ENCODE results near the gene ERC2. TPM values are rescaled to one million over a fixed set of nuclear protein-coding genes. Genes with fewer than 3 reads are reported as not detected.

ERC2 gene
- polyA plus RNA-seq, 3 donors, result not detected

DNA sequence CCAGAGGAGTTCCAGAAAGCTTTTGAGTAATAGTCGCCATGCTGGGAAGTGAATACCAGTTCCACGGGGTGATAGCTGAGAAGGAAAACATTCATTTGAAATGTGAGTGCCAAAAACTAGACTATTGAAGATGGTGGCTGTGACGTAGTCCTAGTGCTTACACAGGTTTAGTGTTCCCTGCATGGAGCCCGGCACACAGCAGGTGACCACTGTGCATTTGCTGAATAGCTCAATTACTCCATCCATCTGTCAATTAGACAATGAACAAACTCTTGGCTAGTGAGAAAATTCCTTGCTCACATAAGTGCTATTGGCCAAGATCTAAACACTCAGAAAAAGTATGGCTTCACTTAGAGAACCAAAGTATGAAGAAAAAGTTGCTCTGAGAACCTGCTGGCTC lies 533.0 kb downstream of the ERC2 start:
- Histone ChIP-seq H3K4me3 (replicated peaks in 1 of 3; ENCODE audit: low read depth in 2 of 3, low read length in 3 of 3) (no peak overlapping the region), H3K4me2 (replicated peaks; ENCODE audit: extremely low read depth, low read length, poor library complexity, severe bottlenecking) (no peak overlapping the region), H3K27me3 (ENCODE audit: control insufficient read depth in 2 of 2, insufficient read depth in 2 of 2, low read length in 2 of 2) (no peaks in the 10 kb centered on the region), H3K9ac (ENCODE audit: insufficient read depth, low read length, poor library complexity, severe bottlenecking) (no peak overlapping the region), H2AFZ (ENCODE audit: insufficient read depth, low read depth, low read length, poor library complexity, severe bottlenecking) (no peak overlapping the region), H3K79me2 (ENCODE audit: insufficient read depth, low read length) (no peaks in the 10 kb centered on the region), H3K9me3 (replicated peaks in 1 of 2; ENCODE audit: control insufficient read depth in 1 of 2, insufficient read depth in 1 of 2, low read length in 2 of 2) (peaks cover 0 to 2% of the 10 kb centered on the region in 2 donors), H3K4me1 (ENCODE audit: control insufficient read depth in 1 of 2, insufficient read depth in 2 of 2, low read length in 2 of 2) (no peaks in the 10 kb centered on the region), H3K36me3 (replicated peaks in 1 of 2; ENCODE audit: control insufficient read depth in 1 of 2, insufficient read depth in 2 of 2, low read length in 2 of 2) (no peaks in the 10 kb centered on the region), H4K20me1 (ENCODE audit: insufficient read depth, low read length) (no peaks in the 10 kb centered on the region), H3K27ac (ENCODE audit: low read depth in 1 of 2, low read length in 2 of 2) (no peak overlapping the region)
- intact Hi-C loops (cut with micrococcal nuclease), result no loop called here
- no peaks in the 10 kb centered on the region for H3K36me3 Mint-ChIP-seq
- H3K27ac Mint-ChIP-seq, result no peak overlapping the region
- no peak overlapping the region for H3K4me3 Mint-ChIP-seq
- peaks cover 0 to 3% (median 0%) of the 10 kb centered on the region in 7 donors for H3K9me3 Mint-ChIP-seq
- 86% methylated on average over 2 of the region's 4 CpGs for WGBS (ENCODE audit: insufficient coverage)
- peaks cover 0 to 3% (median 0%) of the 10 kb centered on the region in 3 donors for H3K27me3 Mint-ChIP-seq (ENCODE audit: low read depth in 3 of 3)
- TF ChIP-seq, protein P1, sequence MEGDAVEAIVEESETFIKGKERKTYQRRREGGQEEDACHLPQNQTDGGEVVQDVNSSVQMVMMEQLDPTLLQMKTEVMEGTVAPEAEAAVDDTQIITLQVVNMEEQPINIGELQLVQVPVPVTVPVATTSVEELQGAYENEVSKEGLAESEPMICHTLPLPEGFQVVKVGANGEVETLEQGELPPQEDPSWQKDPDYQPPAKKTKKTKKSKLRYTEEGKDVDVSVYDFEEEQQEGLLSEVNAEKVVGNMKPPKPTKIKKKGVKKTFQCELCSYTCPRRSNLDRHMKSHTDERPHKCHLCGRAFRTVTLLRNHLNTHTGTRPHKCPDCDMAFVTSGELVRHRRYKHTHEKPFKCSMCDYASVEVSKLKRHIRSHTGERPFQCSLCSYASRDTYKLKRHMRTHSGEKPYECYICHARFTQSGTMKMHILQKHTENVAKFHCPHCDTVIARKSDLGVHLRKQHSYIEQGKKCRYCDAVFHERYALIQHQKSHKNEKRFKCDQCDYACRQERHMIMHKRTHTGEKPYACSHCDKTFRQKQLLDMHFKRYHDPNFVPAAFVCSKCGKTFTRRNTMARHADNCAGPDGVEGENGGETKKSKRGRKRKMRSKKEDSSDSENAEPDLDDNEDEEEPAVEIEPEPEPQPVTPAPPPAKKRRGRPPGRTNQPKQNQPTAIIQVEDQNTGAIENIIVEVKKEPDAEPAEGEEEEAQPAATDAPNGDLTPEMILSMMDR (IDR thresholded peaks at IDR 0.05), result no peak
- DNase-seq, result no peak
- no peaks in the 10 kb centered on the region for H3K4me1 Mint-ChIP-seq

DNA sequence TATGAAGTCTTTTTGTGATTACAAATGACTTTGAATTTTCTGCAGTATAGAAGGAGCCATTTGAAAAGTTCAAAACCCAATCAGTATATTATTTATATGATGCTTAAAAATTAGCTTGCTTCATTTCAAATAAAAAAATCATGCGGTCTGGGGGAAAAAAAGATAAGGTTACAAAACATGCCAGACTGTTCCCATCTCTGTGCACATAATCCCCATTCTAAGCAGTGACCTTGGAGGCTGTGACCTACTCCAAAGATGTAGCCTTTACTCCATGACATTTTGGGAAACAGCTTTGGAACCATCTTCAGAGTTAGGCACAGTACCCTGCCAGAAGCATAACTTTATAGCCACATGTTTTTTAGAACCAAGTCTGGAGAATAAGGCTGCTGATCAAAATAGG lies 533.5 kb downstream of the ERC2 start:
- H3K27me3 Mint-ChIP-seq (ENCODE audit: low read depth in 3 of 3), result no peaks in the 10 kb centered on the region
- H3K4me3 Mint-ChIP-seq, result no peak overlapping the region
- WGBS (ENCODE audit: insufficient coverage), result no CpG with 5 or more reads among the region's 1 CpG
- intact Hi-C loops (cut with micrococcal nuclease), result no loop called here
- no peak overlapping the region for H3K4me2 ChIP-seq (replicated peaks; ENCODE audit: extremely low read depth, low read length, poor library complexity, severe bottlenecking)
- H3K4me3 ChIP-seq (replicated peaks in 1 of 3; ENCODE audit: low read depth in 2 of 3, low read length in 3 of 3), result no peak overlapping the region
- H3K36me3 ChIP-seq (replicated peaks in 1 of 2; ENCODE audit: control insufficient read depth in 1 of 2, insufficient read depth in 2 of 2, low read length in 2 of 2), result no peaks in the 10 kb centered on the region
- no peak overlapping the region for H3K9ac ChIP-seq (ENCODE audit: insufficient read depth, low read length, poor library complexity, severe bottlenecking)
- no peaks in the 10 kb centered on the region for H3K4me1 Mint-ChIP-seq
- DNase-seq, result no peak
- no peak overlapping the region for H3K27ac Mint-ChIP-seq
- H3K79me2 ChIP-seq (ENCODE audit: insufficient read depth, low read length), result no peaks in the 10 kb centered on the region
- no peaks in the 10 kb centered on the region for H4K20me1 ChIP-seq (ENCODE audit: insufficient read depth, low read length)
- TF ChIP-seq, protein P1 (IDR thresholded peaks at IDR 0.05), result no peak
- peaks cover 0 to 4% (median 1%) of the 10 kb centered on the region in 7 donors for H3K9me3 Mint-ChIP-seq
- H3K27ac ChIP-seq (ENCODE audit: low read depth in 1 of 2, low read length in 2 of 2), result no peak overlapping the region
- H2AFZ ChIP-seq (ENCODE audit: insufficient read depth, low read depth, low read length, poor library complexity, severe bottlenecking), result no peak overlapping the region
- no peaks in the 10 kb centered on the region for H3K36me3 Mint-ChIP-seq
- no peaks in the 10 kb centered on the region for H3K4me1 ChIP-seq (ENCODE audit: control insufficient read depth in 1 of 2, insufficient read depth in 2 of 2, low read length in 2 of 2)
- peaks cover 0 to 2% of the 10 kb centered on the region in 2 donors for H3K9me3 ChIP-seq (replicated peaks in 1 of 2; ENCODE audit: control insufficient read depth in 1 of 2, insufficient read depth in 1 of 2, low read length in 2 of 2)
- H3K27me3 ChIP-seq (ENCODE audit: control insufficient read depth in 2 of 2, insufficient read depth in 2 of 2, low read length in 2 of 2), result no peaks in the 10 kb centered on the region

Data from CD14-positive monocyte (primary cell).